PC-3 (cell line): ENCODE measurements around the gene PCDH9.

Experiments used
- CTCF ChIP-seq: fragments of 300-600 bp; sonication (generic); conservative IDR thresholded peaks from 2 replicates; pipeline ENCODE4 v1.5.1; 2017; ENCODE audit warnings: antibody characterized with exemption, low read depth, mild to moderate bottlenecking, low read length
- EZH2 ChIP-seq: fragments of 300-600 bp; sonication (generic); IDR thresholded peaks from one replicate; pipeline ENCODE4 v1.6.1; 2017; ENCODE audit warnings: antibody characterized with exemption, mild to moderate bottlenecking, low read length; ENCODE audit not compliant: unreplicated experiment
- EZH2phosphoT487 ChIP-seq: fragments of 300-600 bp; sonication (generic); IDR thresholded peaks from 2 replicates; pipeline ENCODE4 v1.6.1; 2018; ENCODE audit warnings: mild to moderate bottlenecking, antibody characterized with exemption, low read length, borderline replicate concordance

GRCh38 chr13:66864627-66865026, 365.5 kb downstream of the PCDH9 start:
- TF ChIP-seq CTCF (no peak), EZH2phosphoT487 (no peak), EZH2 (no peak)
